B cell (primary cell): ENCODE results near the gene TUBA1A. TPM values are rescaled to one million over a fixed set of nuclear protein-coding genes. Genes with fewer than 3 reads are reported as not detected.

Experiments
- ATAC-seq: fragments of 200-7000 bp; cut with Tn5 transposase; one replicate; pipeline ENCODE4 v1.10.0; 2021; ENCODE audit warnings: low read depth, mild to moderate bottlenecking, moderate number of reproducible peaks, moderate library complexity
- CTCF ChIA-PET: fragments of 350-600 bp; sonication (Branson Sonifier 250); formaldehyde crosslinking; loops from one replicate; lab custom pipeline; 2021; ENCODE audit warnings: antibody characterized with exemption, inconsistent platforms; lab: Charles Lee
- POLR2A ChIA-PET: fragments of 350-600 bp; sonication (Branson Sonifier 250); formaldehyde crosslinking; loops from one replicate; lab custom pipeline; 2021; ENCODE audit warnings: antibody characterized with exemption; lab: Charles Lee
- DNase-seq: peaks from one replicate; pipeline ENCODE4 v3.0.0; 2013
- H2AFZ ChIP-seq: 2 replicates; pipeline ENCODE4 v1.6.1; 2012; ENCODE audit warnings: mild to moderate bottlenecking, low read depth, low read length; ENCODE audit not compliant: insufficient read depth, poor library complexity, severe bottlenecking
- H3K27ac ChIP-seq, 2 donors: 1 replicate in 1 of 2; 2 replicates in 1 of 2; pipeline ENCODE4 v1.5.1; 2012 to 2013; ENCODE audit warnings: low read length in 2 of 2, mild to moderate bottlenecking in 2 of 2, moderate library complexity in 1 of 2
- H3K27me3 ChIP-seq, 4 experiments: fragments of 200-600 bp in 1 of 4; sonication (generic) in 1 of 4; replicated peaks in 1 of 4; 1 replicate in 2 of 4; 2 replicates in 2 of 4; pipeline versions ENCODE4 v1.6.1 to v1.7.0; 2013 to 2016; ENCODE audit warnings: low read length in 3 of 4, mild to moderate bottlenecking in 2 of 4, mixed read lengths in 1 of 4, moderate library complexity in 1 of 4; ENCODE audit not compliant: insufficient read depth in 4 of 4, control insufficient read depth in 3 of 4; ENCODE audit errors: control extremely low read depth in 1 of 4
- H3K36me3 ChIP-seq, 2 experiments: replicated peaks in 1 of 2; 1 replicate in 1 of 2; 2 replicates in 1 of 2; pipeline versions ENCODE4 v1.6.1 to v1.7.1; 2013; ENCODE audit warnings: low read length in 1 of 2; ENCODE audit not compliant: insufficient read depth in 2 of 2, control insufficient read depth in 1 of 2; ENCODE audit errors: control extremely low read depth in 1 of 2, extremely low read depth in 1 of 2
- H3K4me1 ChIP-seq, 2 donors: fragments of 200-600 bp in 1 of 2; sonication (generic) in 1 of 2; 1 replicate in 1 of 2; 2 replicates in 1 of 2; pipeline versions ENCODE4 v1.5.1 to v1.6.1; 2013 to 2017; ENCODE audit warnings: low read length in 2 of 2; ENCODE audit not compliant: control insufficient read depth in 2 of 2, insufficient read depth in 2 of 2
- H3K4me2 ChIP-seq: replicated peaks from 2 replicates; pipeline ENCODE3; 2012; ENCODE audit warnings: mild to moderate bottlenecking, low read depth, low read length; ENCODE audit not compliant: poor library complexity, severe bottlenecking
- H3K4me3 ChIP-seq, 5 experiments: fragments of 200-600 bp in 1 of 5; sonication (generic) in 1 of 5; 1 replicate in 3 of 5; 2 replicates in 2 of 5; pipeline versions ENCODE4 v1.5.1 to v1.7.0; 2011 to 2016; ENCODE audit warnings: low read length in 4 of 5, mild to moderate bottlenecking in 4 of 5, low read depth in 2 of 5, control low read depth in 1 of 5, moderate library complexity in 1 of 5; ENCODE audit not compliant: insufficient read depth in 1 of 5; ENCODE audit errors: control extremely low read depth in 1 of 5, extremely low read depth in 1 of 5
- H3K79me2 ChIP-seq: fragments of 200-600 bp; sonication (generic); one replicate; pipeline ENCODE4 v1.6.0; 2016; ENCODE audit warnings: low read length; ENCODE audit not compliant: control insufficient read depth, insufficient read depth
- H3K9ac ChIP-seq: fragments of 200-600 bp; sonication (generic); 2 replicates; pipeline ENCODE4 v1.6.1; 2017; ENCODE audit warnings: mild to moderate bottlenecking, low read length, moderate library complexity
- H3K9me3 ChIP-seq, 3 donors: one replicate each; pipeline versions ENCODE4 v1.6.1 to v1.7.1; 2013; ENCODE audit warnings: low read length in 2 of 3; ENCODE audit not compliant: control insufficient read depth in 2 of 3, insufficient read depth in 1 of 3; ENCODE audit errors: control extremely low read depth in 1 of 3
- H4K20me1 ChIP-seq: 2 replicates; pipeline ENCODE4 v1.6.0; 2012; ENCODE audit warnings: mild to moderate bottlenecking, low read length; ENCODE audit not compliant: insufficient read depth, control insufficient read depth, poor library complexity, severe bottlenecking
- H3K27ac Mint-ChIP-seq: one replicate; pipeline ENCODE4 v1.8.0; 2021; ENCODE audit warnings: mixed read lengths
- H3K27me3 Mint-ChIP-seq: one replicate; pipeline ENCODE4 v1.8.0; 2021; ENCODE audit warnings: mixed read lengths
- H3K4me1 Mint-ChIP-seq: one replicate; pipeline ENCODE4 v1.8.0; 2021; ENCODE audit warnings: mixed read lengths
- H3K4me3 Mint-ChIP-seq: one replicate; pipeline ENCODE4 v1.8.0; 2021; ENCODE audit warnings: mixed read lengths
- H3K9me3 Mint-ChIP-seq: one replicate; pipeline ENCODE4 v1.8.0; 2022; ENCODE audit warnings: mixed read lengths; ENCODE audit not compliant: insufficient read depth
- EZH2 ChIP-seq: IDR thresholded peaks from 2 replicates; pipeline ENCODE4 v1.6.1; 2012; ENCODE audit warnings: borderline replicate concordance, low read depth, mild to moderate bottlenecking, moderate library complexity, low read length; ENCODE audit not compliant: insufficient read depth, poor library complexity, severe bottlenecking
- WGBS: methylation state at CpG from one replicate; pipeline ENCODE4 v1.1.5; 2013; ENCODE audit warnings: missing lambda C conversion rate; ENCODE audit not compliant: insufficient coverage; 5-methylcytosine and 5-hydroxymethylcytosine counted together
- intact Hi-C: fragments of 100-400 bp; cut with micrococcal nuclease; formaldehyde crosslinking; loops from one replicate; pipeline ENCODE4 v1.10.0; 2022
- polyA plus RNA-seq: library from polyadenylated mRNA; depleted of rRNA; stranded (reverse); fragments of >200 nt; gene quantifications from 2 replicates; pipeline ENCODE4 v1.2.3, GENCODE V29; 2012
- total RNA-seq, 2 donors: library from RNA; stranded (reverse); fragments of 120-200 nt in 1 of 2; gene quantifications; 1 replicate in 1 of 2; 2 replicates in 1 of 2; pipeline versions ENCODE4 v1.2.3 to v1.2.4, GENCODE V29; 2013 to 2022
- TF ChIP-seq, protein P1 (sequence below): fragments of 200-600 bp; IDR thresholded peaks from one replicate; pipeline ENCODE4 v1.8.0; 2022; ENCODE audit warnings: antibody characterized with exemption, mild to moderate bottlenecking

The TUBA1A gene
- total and polyA plus RNA-seq, 2 donors (not counting 1 experiment from before 2014, with no cell fraction given) = 137 to 880 TPM

GRCh38 chr12:49227713-49228112 lies 38.8 kb upstream of the TUBA1A start:
- no peak overlapping the region for H3K4me3 Mint-ChIP-seq
- ATAC-seq = no peak
- Histone ChIP-seq H4K20me1 (no peaks in the 10 kb centered on the region), H3K9ac (no peak overlapping the region), H3K9me3 (no peaks in the 10 kb centered on the region), H3K36me3 (no peaks in the 10 kb centered on the region), H3K27me3 (no peaks in the 10 kb centered on the region), H2AFZ (no peak overlapping the region), H3K79me2 (no peaks in the 10 kb centered on the region), H3K27ac (no peak overlapping the region), H3K4me1 (no peaks in the 10 kb centered on the region), H3K4me3 (no peak overlapping the region), H3K4me2 (no peak overlapping the region)
- H3K4me1 Mint-ChIP-seq = no peaks in the 10 kb centered on the region
- CTCF ChIA-PET = interaction anchor here (1.5 kb wide), 1 partner anchor 164 kb away, joined by 4 read pairs; no protein-coding TSS in a partner anchor
- POLR2A ChIA-PET = no interaction called here
- 100% methylated on average over 2 of the region's 3 CpGs for WGBS
- H3K27ac Mint-ChIP-seq = no peak overlapping the region
- H3K9me3 Mint-ChIP-seq = no peaks in the 10 kb centered on the region
- no peak for DNase-seq
- H3K27me3 Mint-ChIP-seq = no peaks in the 10 kb centered on the region
- TF ChIP-seq EZH2 = no peak
- TF ChIP-seq, protein P1, sequence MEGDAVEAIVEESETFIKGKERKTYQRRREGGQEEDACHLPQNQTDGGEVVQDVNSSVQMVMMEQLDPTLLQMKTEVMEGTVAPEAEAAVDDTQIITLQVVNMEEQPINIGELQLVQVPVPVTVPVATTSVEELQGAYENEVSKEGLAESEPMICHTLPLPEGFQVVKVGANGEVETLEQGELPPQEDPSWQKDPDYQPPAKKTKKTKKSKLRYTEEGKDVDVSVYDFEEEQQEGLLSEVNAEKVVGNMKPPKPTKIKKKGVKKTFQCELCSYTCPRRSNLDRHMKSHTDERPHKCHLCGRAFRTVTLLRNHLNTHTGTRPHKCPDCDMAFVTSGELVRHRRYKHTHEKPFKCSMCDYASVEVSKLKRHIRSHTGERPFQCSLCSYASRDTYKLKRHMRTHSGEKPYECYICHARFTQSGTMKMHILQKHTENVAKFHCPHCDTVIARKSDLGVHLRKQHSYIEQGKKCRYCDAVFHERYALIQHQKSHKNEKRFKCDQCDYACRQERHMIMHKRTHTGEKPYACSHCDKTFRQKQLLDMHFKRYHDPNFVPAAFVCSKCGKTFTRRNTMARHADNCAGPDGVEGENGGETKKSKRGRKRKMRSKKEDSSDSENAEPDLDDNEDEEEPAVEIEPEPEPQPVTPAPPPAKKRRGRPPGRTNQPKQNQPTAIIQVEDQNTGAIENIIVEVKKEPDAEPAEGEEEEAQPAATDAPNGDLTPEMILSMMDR = no peak
- intact Hi-C loops = no loop called here

DNA sequence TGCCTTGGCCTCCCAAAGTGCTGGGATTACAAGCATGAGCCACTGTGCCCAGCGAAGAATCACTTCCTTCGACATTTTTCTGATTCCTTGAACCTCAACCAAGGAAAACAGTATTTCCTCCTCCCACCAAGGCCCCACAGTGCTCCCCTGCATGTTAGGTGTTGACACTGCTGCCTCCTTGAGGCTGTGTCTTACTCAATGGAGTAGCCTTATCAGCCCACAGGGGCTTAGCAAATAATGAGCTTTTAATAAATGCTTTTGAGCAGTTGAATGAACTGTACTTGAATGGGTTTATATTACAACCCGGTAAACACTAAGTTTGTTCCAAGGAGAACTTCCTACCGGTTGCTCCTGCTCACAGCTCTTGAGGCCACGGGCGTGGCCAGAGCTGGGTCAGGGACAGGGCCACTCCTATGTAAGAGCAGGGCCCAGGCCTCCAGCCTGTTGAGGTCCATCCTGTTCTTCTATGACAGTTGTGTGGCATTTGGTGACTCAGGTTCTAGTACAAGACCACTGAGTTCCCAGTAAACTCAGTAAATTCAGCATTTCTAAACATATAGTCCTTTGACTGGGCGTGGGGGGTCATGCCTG lies 36.8 kb upstream of the TUBA1A start:
- Mint-ChIP-seq H3K4me3 (no peak overlapping the region), H3K4me1 (no peaks in the 10 kb centered on the region), H3K27me3 (no peaks in the 10 kb centered on the region), H3K9me3 (no peaks in the 10 kb centered on the region), H3K27ac (no peak overlapping the region)
- H3K9me3 ChIP-seq = no peaks in the 10 kb centered on the region
- TF ChIP-seq, protein P1 = no peak
- no peak for TF ChIP-seq EZH2
- no peak overlapping the region for H3K4me2 ChIP-seq
- H3K4me3 ChIP-seq = no peak overlapping the region
- H3K27me3 ChIP-seq = no peaks in the 10 kb centered on the region
- no peak overlapping the region for H3K27ac ChIP-seq
- POLR2A ChIA-PET = interaction anchor here (0.6 kb wide), 2 partner anchors 10 to 35 kb away, joined by 4 to 6 read pairs; no protein-coding TSS in a partner anchor
- H3K79me2 ChIP-seq = no peaks in the 10 kb centered on the region
- no peaks in the 10 kb centered on the region for H3K4me1 ChIP-seq
- ATAC-seq (no peak), DNase-seq (no peak)
- no peaks in the 10 kb centered on the region for H3K36me3 ChIP-seq
- intact Hi-C loops = no loop called here
- CTCF ChIA-PET = interaction anchor here (0.6 to 4.6 kb wide), 3 partner anchors 9 to 137 kb away, joined by 3 to 35 read pairs (median 3); no protein-coding TSS in a partner anchor
- H3K9ac ChIP-seq = no peak overlapping the region
- WGBS = 96% methylated on average over 7 of the region's 7 CpGs
- H2AFZ ChIP-seq = no peak overlapping the region
- H4K20me1 ChIP-seq = no peaks in the 10 kb centered on the region
